IPS-18c (cell line): ENCODE results near the gene VPS16.

Experiments used
- H3K4me3 ChIP-seq: 2 replicates; pipeline ENCODE4 v1.7.0; 2013; ENCODE audit warnings: low read depth, mild to moderate bottlenecking, low read length, moderate library complexity; ENCODE audit not compliant: insufficient read depth
- H3K9me3 ChIP-seq: one replicate; pipeline ENCODE4 v1.6.1; 2013; ENCODE audit warnings: mild to moderate bottlenecking, low read length, moderate library complexity; ENCODE audit not compliant: control insufficient read depth, insufficient read depth

Gene VPS16

DNA sequence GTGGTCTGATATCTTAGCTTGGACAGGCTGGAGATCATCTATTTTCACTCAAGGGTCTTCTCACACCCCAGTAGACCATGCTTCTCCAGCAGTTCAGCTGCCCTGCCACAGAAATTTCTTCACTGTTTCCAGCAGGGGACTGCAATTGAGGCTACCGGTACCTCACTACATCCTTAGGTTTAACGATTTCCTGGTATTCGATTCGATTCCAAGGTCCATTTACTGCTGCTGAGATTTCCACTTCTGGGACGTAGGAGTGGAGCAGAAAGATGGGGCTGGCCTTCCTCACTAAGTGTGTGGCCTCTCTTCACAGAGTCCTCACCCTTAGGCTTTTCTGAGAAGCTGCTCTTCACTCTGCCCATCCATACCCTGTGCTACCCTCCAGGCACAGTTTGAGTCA lies 6.2 kb downstream of the VPS16 start:
- Histone ChIP-seq H3K9me3 (no peaks in the 10 kb centered on the region), H3K4me3 (no peak overlapping the region)

DNA sequence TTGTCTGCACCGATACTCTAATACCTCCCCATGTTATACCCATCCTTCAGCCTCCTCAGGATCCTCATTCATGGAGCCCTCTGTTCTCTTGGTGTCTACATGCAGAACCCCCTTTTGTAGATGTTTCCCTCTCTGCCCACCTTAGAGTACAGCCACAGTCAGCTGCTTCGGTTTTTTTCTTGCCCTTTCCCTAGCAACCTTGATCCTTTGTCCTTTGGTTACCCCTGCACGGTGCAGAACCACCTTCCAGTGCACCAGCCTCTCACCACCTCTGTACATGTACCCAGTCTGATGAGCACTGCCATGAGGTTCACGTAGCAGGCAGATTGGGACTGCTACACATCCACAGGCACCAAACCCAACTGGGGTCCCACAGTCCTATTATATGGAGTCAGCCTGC lies 7.3 kb downstream of the VPS16 start:
- H3K4me3 ChIP-seq, result no peak overlapping the region
- H3K9me3 ChIP-seq, result no peaks in the 10 kb centered on the region

DNA sequence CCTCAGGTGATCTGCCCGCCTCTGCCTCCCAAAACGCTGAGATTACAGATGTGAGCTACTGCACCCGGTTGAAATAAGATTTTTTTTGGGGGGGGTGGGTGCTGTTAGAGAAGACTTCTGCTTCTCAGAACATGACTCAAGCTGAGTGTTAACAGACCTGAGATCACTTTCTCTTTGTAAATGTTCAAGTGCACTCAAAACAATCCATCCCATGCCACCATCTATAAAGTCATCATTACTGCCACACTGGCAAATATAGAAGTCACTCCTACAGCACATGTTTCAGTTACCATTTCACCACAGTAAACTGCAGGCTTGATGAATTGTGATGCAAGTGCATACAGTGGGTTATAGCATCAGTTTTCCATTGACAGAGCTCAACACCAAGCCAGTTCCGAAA lies 9.0 kb downstream of the VPS16 start:
- no peaks in the 10 kb centered on the region for H3K9me3 ChIP-seq
- H3K4me3 ChIP-seq, result no peak overlapping the region

DNA sequence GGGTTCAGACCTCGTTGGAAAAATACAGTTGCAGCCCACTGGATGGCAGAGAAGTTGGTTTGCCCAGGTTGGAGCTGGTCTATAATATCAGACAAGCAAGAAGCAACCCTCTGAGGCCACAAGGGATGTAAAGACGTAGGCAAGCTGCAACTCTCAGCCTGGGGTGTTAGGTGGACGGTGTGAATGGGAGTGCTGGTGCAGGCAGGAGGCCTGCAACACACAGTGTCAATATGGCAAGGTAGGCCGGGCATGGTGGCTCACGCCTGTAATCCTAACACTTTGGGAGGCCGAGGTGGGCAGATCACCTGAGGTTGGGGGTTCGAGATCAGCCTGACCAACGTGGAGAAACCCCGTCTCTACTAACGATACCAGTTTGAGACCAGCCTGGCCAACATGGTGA lies 10.5 kb downstream of the VPS16 start:
- H3K9me3 ChIP-seq, result no peaks in the 10 kb centered on the region

DNA sequence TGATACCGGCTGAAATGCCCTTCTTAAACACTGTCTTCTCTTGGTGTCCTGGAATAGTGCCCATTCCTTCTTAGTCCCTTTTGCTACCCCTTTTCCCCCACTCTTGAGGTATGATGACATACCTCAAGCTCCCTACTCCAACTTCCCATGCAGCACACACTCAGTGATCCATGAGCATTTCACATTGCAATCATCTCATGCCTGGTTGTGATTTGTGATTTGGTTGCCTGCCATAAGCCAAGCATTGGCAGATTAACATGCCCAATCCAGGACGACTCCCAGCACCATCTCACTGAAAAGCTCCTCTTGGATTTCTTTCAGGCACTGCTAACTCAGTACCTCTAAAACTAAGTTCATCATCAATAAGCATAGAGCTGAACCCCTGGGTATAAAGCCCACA lies 18.0 kb downstream of the VPS16 start:
- Histone ChIP-seq H3K4me3 (no peak overlapping the region), H3K9me3 (no peaks in the 10 kb centered on the region)

More for the DNA sequence above, 10.5 kb downstream of the VPS16 start:
- H3K4me3 ChIP-seq, result no peak overlapping the region

DNA sequence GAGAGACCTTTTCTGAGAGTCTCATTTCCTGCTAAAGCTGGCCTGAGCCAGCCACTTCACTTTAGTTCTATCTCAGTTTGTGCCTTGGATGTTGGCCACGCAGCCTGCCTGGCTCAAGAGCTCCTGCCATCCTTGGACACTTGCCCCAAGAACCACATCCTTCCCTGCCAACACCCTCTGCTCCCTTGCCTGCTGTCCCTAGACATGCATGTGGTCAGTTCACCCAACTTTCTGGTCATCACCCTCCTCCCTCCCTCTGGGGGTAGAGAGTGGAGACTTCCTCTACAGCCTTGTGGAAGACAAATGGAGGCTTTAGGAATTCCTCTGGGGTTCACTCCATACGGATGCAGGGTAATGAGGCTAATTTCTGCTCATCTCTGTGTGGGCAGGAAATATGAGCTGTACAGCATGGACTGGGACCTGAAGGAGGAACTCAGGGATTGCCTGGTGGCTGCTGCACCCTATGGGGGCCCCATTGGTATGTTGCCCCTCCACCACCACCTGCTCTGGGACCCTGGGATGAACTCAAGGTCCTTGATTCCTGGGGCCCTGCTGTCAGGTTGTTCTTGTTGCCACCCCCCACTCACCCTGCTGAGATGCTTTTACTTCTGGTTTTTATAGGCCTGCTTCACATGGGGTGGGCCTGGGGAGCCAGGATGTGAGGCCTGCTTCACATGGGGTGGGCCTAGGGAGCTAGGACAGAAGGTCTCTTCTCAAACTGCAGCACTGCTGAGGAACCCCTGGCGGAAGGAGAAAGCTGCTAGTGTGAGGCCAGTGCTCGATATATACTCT lies 19.0 kb downstream of the VPS16 start:
- Histone ChIP-seq H3K4me3 (no peak overlapping the region), H3K9me3 (no peaks in the 10 kb centered on the region)

DNA sequence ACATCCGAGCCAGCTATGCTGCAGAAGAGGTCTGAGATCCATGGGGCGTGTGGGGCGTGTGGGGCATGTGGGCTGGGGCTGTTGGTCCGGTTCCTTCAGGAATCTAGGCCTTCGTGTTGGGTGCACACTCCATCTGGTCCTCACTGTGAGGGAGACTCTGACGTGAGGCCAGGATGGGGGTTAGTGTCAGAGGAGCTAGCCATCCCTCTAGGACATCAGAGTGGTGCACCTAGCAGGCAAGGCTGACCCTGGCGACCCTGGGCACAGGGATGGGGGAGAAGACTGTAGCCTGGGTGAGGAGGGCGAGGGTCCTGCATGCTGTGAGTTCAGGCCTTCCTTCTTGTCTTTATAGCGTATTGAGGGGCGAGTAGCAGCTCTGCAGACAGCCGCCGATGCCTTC lies 24.1 kb downstream of the VPS16 start:
- H3K4me3 ChIP-seq, result no peak overlapping the region
- H3K9me3 ChIP-seq, result no peaks in the 10 kb centered on the region

DNA sequence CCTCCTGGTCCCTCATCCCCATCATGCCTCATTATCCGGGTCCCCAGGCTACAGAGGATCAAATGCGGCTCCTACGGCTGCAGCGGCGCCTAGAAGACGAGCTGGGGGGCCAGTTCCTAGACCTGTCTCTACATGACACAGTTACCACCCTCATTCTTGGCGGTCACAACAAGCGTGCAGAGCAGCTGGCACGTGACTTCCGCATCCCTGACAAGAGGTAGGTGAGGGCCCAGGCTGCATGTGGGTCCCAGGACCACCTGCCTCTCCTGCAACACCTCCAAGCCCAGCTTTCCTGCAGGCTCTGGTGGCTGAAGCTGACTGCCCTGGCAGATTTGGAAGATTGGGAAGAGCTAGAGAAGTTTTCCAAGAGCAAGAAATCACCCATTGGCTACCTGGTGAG lies 24.6 kb downstream of the VPS16 start:
- no peak overlapping the region for H3K4me3 ChIP-seq

DNA sequence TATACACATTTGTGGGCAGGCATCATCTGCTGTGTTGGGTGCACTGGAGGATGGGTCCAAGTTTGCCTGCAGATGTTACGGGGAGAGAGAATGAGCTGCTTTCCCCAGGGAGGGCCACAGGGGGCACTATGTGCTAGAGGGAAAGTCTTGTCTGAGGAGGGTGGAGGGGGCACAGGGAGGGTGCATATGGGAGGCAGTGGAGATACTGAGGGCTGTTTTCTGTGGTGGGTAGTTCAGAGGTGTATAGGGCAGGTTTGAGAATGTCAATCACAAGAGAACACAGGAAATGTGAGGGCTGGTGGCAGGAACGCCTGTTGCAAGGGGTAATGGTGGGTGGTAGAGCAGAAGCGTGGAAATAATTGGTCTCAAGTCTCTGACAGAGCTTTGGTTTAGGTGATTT lies 25.1 kb downstream of the VPS16 start:
- Histone ChIP-seq H3K9me3 (no peaks in the 10 kb centered on the region), H3K4me3 (no peak overlapping the region)

More for the DNA sequence above, 24.6 kb downstream of the VPS16 start:
- H3K9me3 ChIP-seq, result no peaks in the 10 kb centered on the region

DNA sequence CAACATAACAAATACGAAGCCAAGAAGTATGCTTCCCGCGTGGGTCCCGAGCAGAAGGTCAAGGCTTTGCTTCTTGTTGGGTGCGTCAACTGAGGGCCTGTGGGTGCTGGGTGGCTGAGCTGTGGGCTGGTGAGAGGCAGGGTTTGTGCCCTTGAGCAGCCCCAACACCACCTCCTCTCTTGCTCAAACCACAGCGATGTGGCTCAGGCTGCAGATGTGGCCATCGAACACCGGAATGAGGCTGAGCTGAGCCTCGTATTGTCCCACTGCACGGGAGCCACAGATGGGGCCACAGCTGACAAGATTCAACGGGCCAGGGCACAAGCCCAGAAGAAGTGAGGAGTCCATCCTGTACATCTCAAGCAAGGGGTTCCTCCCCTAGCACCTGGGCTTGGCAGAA lies 25.7 kb downstream of the VPS16 start:
- no peak overlapping the region for H3K4me3 ChIP-seq
- no peaks in the 10 kb centered on the region for H3K9me3 ChIP-seq

DNA sequence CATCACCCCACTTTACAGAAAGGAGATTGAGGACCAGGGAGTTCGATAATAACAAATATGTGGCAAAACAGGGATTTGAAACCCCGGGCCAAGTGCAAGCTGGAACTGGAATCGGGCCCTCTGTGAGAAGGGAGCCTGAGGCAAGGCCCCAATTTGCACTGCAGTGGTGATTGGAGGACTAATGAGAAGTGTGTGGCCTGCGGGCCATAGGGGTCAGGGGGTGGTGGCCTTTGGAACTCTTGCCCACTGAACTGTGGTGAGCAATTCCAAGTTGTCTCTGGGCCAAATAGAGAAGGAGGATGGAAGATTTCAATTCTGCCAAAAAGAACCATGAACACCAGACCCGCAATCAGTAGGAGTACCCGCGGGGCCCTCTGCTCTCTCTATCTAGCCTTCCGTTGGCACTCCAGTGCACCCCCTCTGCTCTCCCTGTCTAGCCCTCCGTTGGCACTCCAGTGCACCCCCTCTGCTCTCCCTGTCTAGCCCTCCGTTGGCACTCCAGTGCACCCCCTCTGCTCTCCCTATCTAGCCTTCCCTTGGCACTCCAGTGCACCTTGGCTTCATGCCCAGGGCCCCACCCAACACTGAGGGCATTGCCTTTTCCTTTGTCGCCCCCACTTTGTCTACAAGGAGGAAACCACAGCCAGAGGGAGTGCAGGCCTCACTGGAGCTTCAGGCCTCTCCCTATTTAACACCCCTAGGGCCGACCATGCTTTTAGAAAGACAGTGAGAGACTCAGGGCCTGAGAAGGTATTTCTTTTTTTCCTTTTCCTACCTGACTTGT lies 26.7 kb downstream of the VPS16 start:
- H3K9me3 ChIP-seq, result no peaks in the 10 kb centered on the region
- no peak overlapping the region for H3K4me3 ChIP-seq

DNA sequence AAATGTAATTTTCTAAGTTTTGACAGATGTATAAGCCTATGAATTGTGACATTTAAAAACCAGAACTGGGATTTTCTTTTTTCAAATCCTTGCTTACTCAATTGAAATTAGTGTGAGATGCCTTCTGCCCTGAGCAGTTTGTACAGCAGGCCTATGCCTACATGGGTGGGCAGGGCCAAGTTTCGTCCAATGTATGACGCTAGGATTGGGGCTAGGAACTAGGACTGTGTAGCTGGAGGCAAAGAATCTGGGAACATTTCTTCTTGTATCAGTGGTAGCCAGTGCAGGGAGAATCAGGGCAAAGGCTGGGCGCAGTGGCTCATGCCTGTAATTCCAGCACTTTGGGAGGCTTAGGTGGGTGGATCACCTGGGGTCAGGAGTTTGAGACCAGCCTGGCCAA lies 28.8 kb downstream of the VPS16 start:
- Histone ChIP-seq H3K4me3 (no peak overlapping the region), H3K9me3 (no peaks in the 10 kb centered on the region)

DNA sequence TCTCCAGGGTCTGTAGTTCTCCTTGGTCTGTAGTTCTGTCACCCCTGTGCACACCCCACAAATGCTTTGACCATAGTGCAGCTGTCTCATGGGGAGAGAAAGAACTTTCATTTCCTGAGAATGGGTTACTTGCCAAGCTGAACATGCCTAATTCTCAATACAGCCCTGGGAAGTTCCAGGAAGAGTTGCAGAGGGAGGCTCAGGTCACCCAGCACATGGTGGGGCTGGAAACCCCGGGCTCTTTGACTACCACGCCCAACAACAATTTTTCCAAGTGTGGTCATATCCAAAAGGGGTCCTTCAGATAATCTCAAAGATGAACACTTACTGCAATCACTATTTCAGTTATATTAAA lies 30.5 kb downstream of the VPS16 start:
- Histone ChIP-seq H3K9me3 (no peaks in the 10 kb centered on the region), H3K4me3 (no peak overlapping the region)

DNA sequence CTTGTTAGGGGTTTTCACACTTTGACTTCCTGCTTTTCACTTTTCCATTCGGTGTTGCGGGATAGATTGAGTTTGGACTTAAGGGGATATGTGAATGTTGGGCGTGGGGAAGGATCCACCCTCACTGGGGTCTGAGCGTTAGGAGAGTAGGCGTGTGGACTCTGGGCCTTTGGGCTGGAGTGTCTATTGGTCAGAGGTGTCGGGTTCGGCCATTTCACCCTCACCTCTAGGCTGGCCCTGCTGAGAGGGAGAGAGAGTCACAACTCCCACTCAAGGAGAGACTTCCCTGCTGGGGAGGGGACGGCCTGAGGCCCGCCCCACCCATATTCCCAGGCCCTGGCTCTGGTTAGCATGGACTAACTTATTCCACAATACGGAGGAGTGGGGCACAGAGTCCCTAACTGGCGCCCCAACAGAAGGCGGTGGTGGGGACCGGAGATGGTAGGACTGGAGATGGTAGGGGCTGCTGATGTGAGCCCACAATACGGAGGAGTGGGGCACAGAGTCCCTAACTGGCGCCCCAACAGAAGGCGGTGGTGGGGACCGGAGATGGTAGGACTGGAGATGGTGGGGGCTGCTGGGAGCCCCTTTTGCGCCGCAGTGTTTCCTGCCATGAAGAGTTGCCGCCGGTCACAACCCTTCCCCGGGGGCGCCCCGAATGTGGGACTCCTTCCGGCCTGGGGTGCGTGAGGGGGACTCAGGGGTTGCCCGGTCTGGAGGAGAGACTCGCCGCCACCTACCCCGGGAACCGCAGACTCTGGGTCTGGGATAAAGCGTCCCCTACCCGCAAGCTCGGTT lies 31.3 kb downstream of the VPS16 start:
- Histone ChIP-seq H3K9me3 (no peaks in the 10 kb centered on the region), H3K4me3 (peak overlapping the region; percentile 65)

DNA sequence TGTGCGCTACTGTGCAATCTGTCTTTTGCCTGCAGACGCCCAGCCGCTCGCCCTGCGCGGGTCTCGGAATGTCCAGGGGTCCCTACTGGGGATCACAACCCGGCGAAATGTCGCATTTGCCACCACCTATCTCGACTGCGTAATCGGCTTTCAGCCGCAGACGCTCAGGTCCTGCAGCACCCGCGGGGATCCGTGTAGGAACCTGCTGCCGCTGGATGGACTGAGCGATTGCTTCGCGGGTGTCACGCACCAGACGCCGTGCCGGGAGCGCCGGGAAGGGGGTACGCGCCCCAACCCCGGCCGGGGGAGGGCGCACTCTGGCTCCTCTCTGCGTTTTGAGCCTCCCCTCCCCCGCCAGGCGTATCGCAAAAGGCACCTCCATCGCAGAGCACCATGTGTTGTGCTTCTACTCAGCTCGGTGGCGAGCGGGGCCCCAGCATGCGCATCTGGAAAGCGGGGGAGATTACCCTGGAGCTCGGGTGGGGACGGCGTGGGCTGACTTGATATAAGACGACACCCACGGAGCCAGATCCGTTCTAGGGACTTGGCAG lies 32.0 kb downstream of the VPS16 start:
- peak overlapping the region; percentile 65 for H3K4me3 ChIP-seq
- no peaks in the 10 kb centered on the region for H3K9me3 ChIP-seq

DNA sequence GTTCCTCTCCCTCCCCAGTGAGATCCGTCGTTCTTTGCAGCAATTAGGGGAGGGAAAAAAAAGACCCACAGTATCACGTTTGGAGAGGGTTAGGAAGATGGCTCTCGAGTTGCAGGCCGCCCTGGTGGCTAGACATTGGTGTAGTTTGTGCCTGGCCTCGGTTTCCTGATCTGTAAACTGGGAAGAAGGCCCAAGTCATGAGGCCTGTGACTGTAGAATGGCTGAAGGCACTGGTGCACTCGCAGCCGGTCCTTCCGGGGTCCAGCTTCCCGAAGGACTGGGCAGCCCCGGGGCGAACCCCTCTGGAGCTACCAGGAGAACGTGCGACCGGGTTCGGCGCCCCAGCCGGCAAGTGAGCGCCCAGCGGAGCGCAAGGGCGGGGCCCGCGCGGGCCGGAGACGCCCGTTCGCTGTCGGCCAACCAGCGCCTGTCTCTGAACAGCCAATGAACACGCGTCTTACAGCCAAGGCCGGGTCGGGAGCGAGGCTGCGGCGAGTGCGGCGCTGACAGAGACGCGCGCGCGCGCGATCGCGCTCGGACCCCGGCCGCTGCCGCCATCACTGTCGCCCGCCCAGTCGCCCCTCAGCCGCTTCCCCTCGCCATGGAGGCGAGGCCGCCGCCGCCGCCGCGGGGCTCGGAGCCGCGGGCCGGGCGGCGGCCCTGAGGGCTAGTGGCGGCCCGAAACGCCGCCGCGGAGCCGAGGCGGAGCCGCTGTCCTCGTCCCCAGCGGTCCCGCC lies 32.6 kb downstream of the VPS16 start, which contains the start of gene PTPRA:
Gene PTPRA, plus strand, starts transcription at position 472 of the 737 bp plus-strand sequence. CDS start 90,797 bp downstream, outside the sequence.
- Histone ChIP-seq H3K9me3 (no peaks in the 10 kb centered on the region), H3K4me3 (peak within 1 kb of the TSS; percentile 65)

DNA sequence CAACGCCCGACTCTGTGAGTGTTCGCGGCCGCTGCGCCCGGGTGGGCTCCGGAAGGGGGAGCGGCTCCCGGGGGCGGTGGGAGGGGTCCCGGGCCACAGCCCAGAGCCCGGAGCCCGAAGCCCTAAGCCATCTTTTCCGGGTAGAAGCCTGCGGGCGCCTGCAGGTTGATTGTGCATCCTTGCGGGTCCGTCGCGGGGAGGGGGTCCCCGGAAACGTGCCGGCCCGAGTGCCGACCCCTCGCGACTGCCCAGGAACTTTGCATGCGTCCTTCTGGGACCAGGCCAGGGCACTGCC lies 33.1 kb downstream of the VPS16 start:
- Histone ChIP-seq H3K4me3 (peak overlapping the region; percentile 65), H3K9me3 (no peaks in the 10 kb centered on the region)
